SHP77 (cell line): ENCODE measurements around the gene ACTG2.

Experiments used
- DNase-seq, 2 experiments: peaks; one replicate each; lab custom pipeline; 2025; lab: John Stamatoyannopoulos, UW

Gene ACTG2

DNA sequence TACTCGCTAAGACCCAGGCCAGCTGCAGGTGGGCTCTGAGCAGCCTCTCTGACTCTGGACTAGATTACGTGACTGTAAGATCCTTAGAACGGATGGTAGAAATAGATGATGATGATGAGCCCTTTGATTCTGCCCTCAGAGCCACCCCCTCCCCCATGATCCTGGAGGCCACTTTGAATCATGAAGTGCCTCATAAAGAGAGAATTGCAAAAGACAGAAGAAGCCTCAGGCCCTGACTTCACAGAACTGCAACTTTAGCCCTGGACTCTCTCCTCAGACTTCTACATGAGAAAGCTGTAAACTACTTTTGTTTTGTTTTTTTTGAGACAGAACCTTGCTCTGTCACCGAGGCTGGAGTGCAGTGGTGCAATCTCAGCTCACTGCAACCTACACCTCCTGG, 76.5 kb downstream of the ACTG2 start:
- DNase-seq: no peak
